Endothelial cell of umbilical vein (primary cell): ENCODE results near the gene CDK19. TPM values are rescaled to one million over a fixed set of nuclear protein-coding genes. Genes with fewer than 3 reads are reported as not detected.

Source experiments
- BruUV-seq: library from RNA; stranded (reverse); fragments of 400-500 nt; replicated peaks from 2 replicates; lab custom pipeline; 2021; lab: Mats Ljungman, UMichigan
- CTCF ChIA-PET: fragments of 300-600, 350-600 bp; sonication (Branson Sonifier 250); formaldehyde crosslinking; loops from one replicate; lab custom pipeline; 2021; ENCODE audit warnings: antibody characterized with exemption, inconsistent platforms; lab: Charles Lee
- POLR2A ChIA-PET: fragments of 300-600, 350-600 bp; sonication (Branson Sonifier 250); formaldehyde crosslinking; loops from one replicate; lab custom pipeline; 2021; ENCODE audit warnings: antibody characterized with exemption, inconsistent platforms; lab: Charles Lee
- DNase-seq: peaks from one replicate; pipeline ENCODE4 v3.0.0-alpha.2; 2011; ENCODE audit warnings: low read depth, low spot score
- FAIRE-seq: peaks from 2 replicates; lab custom pipeline; 2011; peaks lifted over from hg19 to GRCh38; lab: Jason Lieb, UNC
- H2AFZ ChIP-seq: 2 replicates; pipeline ENCODE4 v1.6.0; 2012; ENCODE audit warnings: low read depth, low read length, control low read depth, inconsistent platforms
- H3K27ac ChIP-seq: 2 replicates; pipeline ENCODE4 v1.5.1; 2011; ENCODE audit warnings: low read depth, mild to moderate bottlenecking, control low read depth, low read length, moderate library complexity; ENCODE audit not compliant: insufficient read depth
- H3K27me3 ChIP-seq, 2 experiments: 2 replicates each; pipeline versions ENCODE4 v1.6.0 to v1.6.1; 2011; ENCODE audit warnings: low read length in 2 of 2, mixed read lengths in 1 of 2; ENCODE audit not compliant: control insufficient read depth in 2 of 2, insufficient read depth in 2 of 2
- H3K36me3 ChIP-seq, 2 experiments: 2 replicates in 1 of 2; 3 replicates in 1 of 2; pipeline ENCODE4 v1.5.1; 2011; ENCODE audit warnings: low read length in 2 of 2, mild to moderate bottlenecking in 1 of 2, moderate library complexity in 1 of 2; ENCODE audit not compliant: control insufficient read depth in 2 of 2, insufficient read depth in 2 of 2; ENCODE audit errors: extremely low read depth in 1 of 2
- H3K4me1 ChIP-seq: 3 replicates; pipeline ENCODE4 v1.5.1; 2011; ENCODE audit warnings: mild to moderate bottlenecking, low read length; ENCODE audit not compliant: control insufficient read depth, insufficient read depth; ENCODE audit errors: extremely low read depth
- H3K4me2 ChIP-seq: 2 replicates; pipeline ENCODE4 v1.6.1; 2011; ENCODE audit warnings: low read length, control low read depth, mixed read lengths; ENCODE audit not compliant: insufficient read depth
- H3K4me3 ChIP-seq, 3 experiments: fragments of 200-600 bp in 1 of 3; sonication (generic), shearing (Covaris generic) in 1 of 3; replicated peaks in 1 of 3; 2 replicates each; pipeline ENCODE4 v1.5.1; 2011 to 2016; ENCODE audit warnings: control low read depth in 3 of 3, low read length in 3 of 3, mild to moderate bottlenecking in 2 of 3, inconsistent platforms in 1 of 3, low read depth in 1 of 3, moderate library complexity in 1 of 3; ENCODE audit not compliant: insufficient read depth in 1 of 3
- H3K79me2 ChIP-seq: 2 replicates; pipeline ENCODE4 v1.6.0; 2012; ENCODE audit warnings: low read length, inconsistent platforms; ENCODE audit not compliant: control insufficient read depth, insufficient read depth
- H3K9ac ChIP-seq: replicated peaks from 2 replicates; pipeline ENCODE3; 2011; ENCODE audit warnings: low read length, control low read depth; ENCODE audit not compliant: insufficient read depth; ENCODE audit errors: extremely low read depth
- H3K9me1 ChIP-seq: replicated peaks from 3 replicates; pipeline ENCODE4 v1.6.0; 2011; ENCODE audit warnings: mild to moderate bottlenecking, low read length; ENCODE audit not compliant: control insufficient read depth, insufficient read depth; ENCODE audit errors: extremely low read depth
- H3K9me3 ChIP-seq: replicated peaks from 2 replicates; pipeline ENCODE4 v1.5.1; 2012; ENCODE audit warnings: low read length, inconsistent platforms; ENCODE audit not compliant: control insufficient read depth, insufficient read depth
- H4K20me1 ChIP-seq: replicated peaks from 2 replicates; pipeline ENCODE3; 2011; ENCODE audit warnings: mild to moderate bottlenecking, low read length; ENCODE audit not compliant: control insufficient read depth, insufficient read depth; ENCODE audit errors: extremely low read depth
- EZH2 ChIP-seq: IDR thresholded peaks from 2 replicates; pipeline ENCODE4 v1.6.1; 2012; ENCODE audit warnings: borderline replicate concordance, low read depth, mild to moderate bottlenecking, moderate library complexity, low read length, inconsistent platforms; ENCODE audit not compliant: severe bottlenecking
- FOS ChIP-seq: IDR thresholded peaks from 2 replicates; pipeline ENCODE4 v1.6.1; 2011; ENCODE audit warnings: mild to moderate bottlenecking, low read length, moderate library complexity, borderline replicate concordance; ENCODE audit not compliant: insufficient read depth
- GATA2 ChIP-seq: IDR thresholded peaks from 2 replicates; pipeline ENCODE4 v1.7.0; 2011; ENCODE audit warnings: low read depth, mild to moderate bottlenecking, moderate library complexity, mixed read lengths, low read length; ENCODE audit not compliant: insufficient read length, insufficient read depth
- JUN ChIP-seq: IDR thresholded peaks from 2 replicates; pipeline ENCODE4 v1.6.1; 2011; ENCODE audit warnings: borderline replicate concordance, low read depth; ENCODE audit not compliant: insufficient read length, insufficient read depth
- MYC ChIP-seq: IDR thresholded peaks from one replicate; pipeline ENCODE4 v1.6.1; 2011; ENCODE audit warnings: mild to moderate bottlenecking, low read depth, low read length
- POLR2A ChIP-seq: IDR thresholded peaks from 2 replicates; pipeline ENCODE4 v1.6.1; 2012; ENCODE audit warnings: low read depth, mild to moderate bottlenecking, control low read depth, low read length
- POLR2AphosphoS5 ChIP-seq: IDR thresholded peaks from 2 replicates; pipeline ENCODE4 v1.6.1; 2012; ENCODE audit warnings: low read depth, mild to moderate bottlenecking, control low read depth, low read length, moderate library complexity; ENCODE audit not compliant: insufficient read depth
- dilution Hi-C: fragments of 300-500 bp; cut with MboI; formaldehyde crosslinking; loops from one replicate; pipeline ENCODE4 v1.15.0; 2019; ENCODE audit warnings: low sequenced_read_pairs; ENCODE audit not compliant: extremely low pct_ligation_motif_present
- intact Hi-C: fragments of 100-400 bp; cut with micrococcal nuclease; formaldehyde crosslinking; loops from one replicate; pipeline ENCODE4 v1.10.0; 2022
- polyA plus RNA-seq, 4 experiments: library from polyadenylated mRNA; depleted of rRNA in 3 of 4; stranded (reverse) in 3 of 4; unstranded in 1 of 4; fragments of >200 nt; gene quantifications; 2 replicates each; pipeline versions ENCODE4 v1.2.1 to v1.2.3, GENCODE V29; 2011 to 2012; ENCODE audit warnings: missing spikeins in 1 of 4
- total RNA-seq: library from RNA; stranded (reverse); gene quantifications from 2 replicates; pipeline ENCODE4 v1.2.3, GENCODE V29; 2021
- TF ChIP-seq, protein P1 (sequence below): IDR thresholded peaks from 2 replicates; pipeline ENCODE4 v1.6.1; 2011; ENCODE audit not compliant: insufficient read depth, insufficient read length
- TF ChIP-seq, protein P2 (sequence below), 2 donors: IDR thresholded peaks; 1 replicate in 1 of 2; 2 replicates in 1 of 2; pipeline ENCODE4 v1.5.1; 2011; ENCODE audit warnings: low read length in 2 of 2, mild to moderate bottlenecking in 2 of 2, moderate library complexity in 2 of 2, control low read depth in 1 of 2, inconsistent platforms in 1 of 2, low read depth in 1 of 2; ENCODE audit not compliant: insufficient read depth in 1 of 2; ENCODE audit errors: extremely low read depth in 1 of 2

CDK19 gene
- total and polyA plus RNA-seq, 2 donors (not counting 3 experiments of a cell fraction or from before 2014, with no cell fraction given) = 4.6 to 12.1 TPM

DNA sequence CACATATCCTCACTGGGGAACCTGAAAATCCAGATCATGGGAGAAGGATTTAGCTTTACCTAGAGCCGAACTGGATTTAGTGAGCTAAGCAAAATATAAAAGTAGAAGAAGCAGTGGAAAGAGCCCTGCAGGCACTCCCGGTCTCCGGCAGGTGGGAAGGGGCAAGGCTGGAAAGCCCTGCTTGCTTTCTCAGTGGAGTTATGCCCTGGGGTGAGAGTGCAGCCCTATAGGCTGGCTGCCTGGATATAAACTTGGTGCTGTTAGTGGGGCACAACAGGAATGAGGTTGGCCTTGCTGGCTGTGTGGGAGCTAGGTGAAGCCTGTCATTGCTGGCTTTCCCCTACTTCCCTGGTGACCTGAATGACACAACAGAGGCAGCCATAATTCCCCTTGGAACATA is 122.0 kb downstream of the CDK19 start:
- H3K36me3 ChIP-seq = no peaks in the 10 kb centered on the region
- POLR2A ChIA-PET = no interaction called here

More for the DNA sequence above, 122.0 kb downstream of the CDK19 start:
- Histone ChIP-seq H3K4me3 (no peak overlapping the region), H3K4me2 (no peak overlapping the region), H4K20me1 (no peaks in the 10 kb centered on the region), H3K27me3 (peaks cover 0 to 5% of the 10 kb centered on the region in 2 experiments), H3K79me2 (no peaks in the 10 kb centered on the region), H2AFZ (no peak overlapping the region), H3K4me1 (no peaks in the 10 kb centered on the region), H3K27ac (no peak overlapping the region), H3K9me1 (no peaks in the 10 kb centered on the region), H3K9me3 (no peaks in the 10 kb centered on the region), H3K9ac (no peak overlapping the region)
- intact Hi-C loops (no loop called here), dilution Hi-C loops (no loop called here)
- no TSS peak for BruUV-seq
- CTCF ChIA-PET = no interaction called here
- no peak for FAIRE-seq
- TF ChIP-seq, protein P1, sequence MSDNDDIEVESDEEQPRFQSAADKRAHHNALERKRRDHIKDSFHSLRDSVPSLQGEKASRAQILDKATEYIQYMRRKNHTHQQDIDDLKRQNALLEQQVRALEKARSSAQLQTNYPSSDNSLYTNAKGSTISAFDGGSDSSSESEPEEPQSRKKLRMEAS = no peak
- TF ChIP-seq GATA2 (no peak), FOS (no peak), MYC (no peak), POLR2A (no peak), POLR2AphosphoS5 (no peak), EZH2 (no peak), JUN (no peak)
- TF ChIP-seq, protein P2, sequence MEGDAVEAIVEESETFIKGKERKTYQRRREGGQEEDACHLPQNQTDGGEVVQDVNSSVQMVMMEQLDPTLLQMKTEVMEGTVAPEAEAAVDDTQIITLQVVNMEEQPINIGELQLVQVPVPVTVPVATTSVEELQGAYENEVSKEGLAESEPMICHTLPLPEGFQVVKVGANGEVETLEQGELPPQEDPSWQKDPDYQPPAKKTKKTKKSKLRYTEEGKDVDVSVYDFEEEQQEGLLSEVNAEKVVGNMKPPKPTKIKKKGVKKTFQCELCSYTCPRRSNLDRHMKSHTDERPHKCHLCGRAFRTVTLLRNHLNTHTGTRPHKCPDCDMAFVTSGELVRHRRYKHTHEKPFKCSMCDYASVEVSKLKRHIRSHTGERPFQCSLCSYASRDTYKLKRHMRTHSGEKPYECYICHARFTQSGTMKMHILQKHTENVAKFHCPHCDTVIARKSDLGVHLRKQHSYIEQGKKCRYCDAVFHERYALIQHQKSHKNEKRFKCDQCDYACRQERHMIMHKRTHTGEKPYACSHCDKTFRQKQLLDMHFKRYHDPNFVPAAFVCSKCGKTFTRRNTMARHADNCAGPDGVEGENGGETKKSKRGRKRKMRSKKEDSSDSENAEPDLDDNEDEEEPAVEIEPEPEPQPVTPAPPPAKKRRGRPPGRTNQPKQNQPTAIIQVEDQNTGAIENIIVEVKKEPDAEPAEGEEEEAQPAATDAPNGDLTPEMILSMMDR (IDR thresholded peaks at IDR 0.05; ENCODE audit: extremely low read depth in 1 of 2, insufficient read depth in 1 of 2, low read depth in 1 of 2, low read length in 2 of 2) = no peak
- DNase-seq = no peak
